MM.1S (cell line): ENCODE results near the gene PCGF3.

Experiments
- EZH2 ChIP-seq: fragments of 300-600 bp; sonication (generic); optimal IDR thresholded peaks from 2 replicates; pipeline ENCODE3; 2017; ENCODE audit warnings: low read depth, mild to moderate bottlenecking, antibody characterized with exemption, low read length, mixed read lengths
- EZH2phosphoT487 ChIP-seq: fragments of 300-600 bp; sonication (generic); IDR thresholded peaks from 2 replicates; pipeline ENCODE4 v1.6.1; 2018; ENCODE audit warnings: antibody characterized with exemption, low read length
- TF ChIP-seq, protein P1 (sequence below): fragments of 300-600 bp; sonication (generic); IDR thresholded peaks from 2 replicates; pipeline ENCODE4 v1.5.1; 2016; ENCODE audit warnings: antibody characterized with exemption, low read length, mixed read lengths

DNA sequence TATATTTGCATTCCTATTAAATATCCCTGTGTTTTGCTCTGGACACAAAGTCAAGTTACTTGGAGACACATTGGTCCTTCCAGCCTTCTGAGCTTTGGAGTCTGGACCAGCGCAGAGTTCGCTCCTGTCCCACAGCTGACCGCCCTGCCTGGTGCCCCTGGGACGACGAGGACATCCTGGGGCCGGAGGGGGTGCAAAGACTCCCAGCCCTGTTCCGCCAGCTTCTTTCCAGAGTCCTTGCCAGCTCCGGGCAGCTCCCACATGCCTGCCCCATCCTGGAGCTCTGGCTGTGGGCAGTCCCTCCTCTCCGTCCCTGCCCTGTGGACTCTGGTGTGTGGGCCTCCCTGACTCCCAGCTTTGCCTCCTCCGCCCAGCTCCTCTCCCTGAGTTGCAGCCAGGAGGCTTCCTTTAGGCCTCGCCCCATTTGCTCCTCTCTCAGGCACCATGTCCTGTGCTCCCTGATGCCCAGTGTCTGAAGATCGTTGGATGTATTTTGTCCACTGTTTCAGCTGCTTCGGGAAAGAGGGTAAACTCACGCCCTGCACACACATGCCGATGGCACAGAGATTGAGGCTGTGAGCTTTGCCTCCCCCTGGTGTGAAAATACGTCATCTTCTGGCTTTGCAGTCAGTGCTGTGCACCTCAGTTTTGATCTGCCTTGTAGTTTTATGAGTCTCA, 4.9 kb upstream of the PCGF3 start:
- TF ChIP-seq, protein P1, sequence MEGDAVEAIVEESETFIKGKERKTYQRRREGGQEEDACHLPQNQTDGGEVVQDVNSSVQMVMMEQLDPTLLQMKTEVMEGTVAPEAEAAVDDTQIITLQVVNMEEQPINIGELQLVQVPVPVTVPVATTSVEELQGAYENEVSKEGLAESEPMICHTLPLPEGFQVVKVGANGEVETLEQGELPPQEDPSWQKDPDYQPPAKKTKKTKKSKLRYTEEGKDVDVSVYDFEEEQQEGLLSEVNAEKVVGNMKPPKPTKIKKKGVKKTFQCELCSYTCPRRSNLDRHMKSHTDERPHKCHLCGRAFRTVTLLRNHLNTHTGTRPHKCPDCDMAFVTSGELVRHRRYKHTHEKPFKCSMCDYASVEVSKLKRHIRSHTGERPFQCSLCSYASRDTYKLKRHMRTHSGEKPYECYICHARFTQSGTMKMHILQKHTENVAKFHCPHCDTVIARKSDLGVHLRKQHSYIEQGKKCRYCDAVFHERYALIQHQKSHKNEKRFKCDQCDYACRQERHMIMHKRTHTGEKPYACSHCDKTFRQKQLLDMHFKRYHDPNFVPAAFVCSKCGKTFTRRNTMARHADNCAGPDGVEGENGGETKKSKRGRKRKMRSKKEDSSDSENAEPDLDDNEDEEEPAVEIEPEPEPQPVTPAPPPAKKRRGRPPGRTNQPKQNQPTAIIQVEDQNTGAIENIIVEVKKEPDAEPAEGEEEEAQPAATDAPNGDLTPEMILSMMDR = no peak
- TF ChIP-seq EZH2 (no peak), EZH2phosphoT487 (no peak)
